ENCODE measurements around the gene MAD1L1. TPM values are rescaled to one million over a fixed set of nuclear protein-coding genes. Genes with fewer than 3 reads are reported as not detected.

MAD1L1 gene
- total RNA-seq, 1 donor from 2014 or later = 16.2 TPM

DNA sequence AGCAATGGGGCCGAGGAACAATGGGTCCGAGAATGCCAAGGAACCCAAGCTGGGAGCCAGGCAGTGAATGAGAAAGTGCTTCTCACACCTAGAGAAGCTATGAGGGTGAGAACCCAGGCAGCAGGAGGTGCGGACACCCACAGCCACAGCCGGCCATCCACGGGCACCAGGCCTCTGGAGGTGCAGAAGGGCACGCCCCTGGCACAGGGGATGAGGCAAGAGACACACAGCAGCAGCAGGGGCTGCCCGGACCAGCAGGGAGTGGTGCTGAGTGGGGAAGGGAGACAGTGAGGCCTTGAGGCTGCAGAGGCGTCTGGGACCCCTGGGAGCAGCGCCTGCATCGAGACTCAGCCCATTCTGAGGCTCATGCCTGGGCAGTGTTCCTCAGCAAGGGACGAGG is 135.3 kb downstream of the MAD1L1 start:
- intact Hi-C loops (cut with micrococcal nuclease) = no loop called here
- H3K4me3 ChIP-seq = no peak overlapping the region
- H3K9me3 ChIP-seq (replicated peaks) = no peaks in the 10 kb centered on the region
- DNase-seq = no peak
- TF ChIP-seq, protein P1, sequence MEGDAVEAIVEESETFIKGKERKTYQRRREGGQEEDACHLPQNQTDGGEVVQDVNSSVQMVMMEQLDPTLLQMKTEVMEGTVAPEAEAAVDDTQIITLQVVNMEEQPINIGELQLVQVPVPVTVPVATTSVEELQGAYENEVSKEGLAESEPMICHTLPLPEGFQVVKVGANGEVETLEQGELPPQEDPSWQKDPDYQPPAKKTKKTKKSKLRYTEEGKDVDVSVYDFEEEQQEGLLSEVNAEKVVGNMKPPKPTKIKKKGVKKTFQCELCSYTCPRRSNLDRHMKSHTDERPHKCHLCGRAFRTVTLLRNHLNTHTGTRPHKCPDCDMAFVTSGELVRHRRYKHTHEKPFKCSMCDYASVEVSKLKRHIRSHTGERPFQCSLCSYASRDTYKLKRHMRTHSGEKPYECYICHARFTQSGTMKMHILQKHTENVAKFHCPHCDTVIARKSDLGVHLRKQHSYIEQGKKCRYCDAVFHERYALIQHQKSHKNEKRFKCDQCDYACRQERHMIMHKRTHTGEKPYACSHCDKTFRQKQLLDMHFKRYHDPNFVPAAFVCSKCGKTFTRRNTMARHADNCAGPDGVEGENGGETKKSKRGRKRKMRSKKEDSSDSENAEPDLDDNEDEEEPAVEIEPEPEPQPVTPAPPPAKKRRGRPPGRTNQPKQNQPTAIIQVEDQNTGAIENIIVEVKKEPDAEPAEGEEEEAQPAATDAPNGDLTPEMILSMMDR (IDR thresholded peaks at IDR 0.05; ENCODE audit: borderline replicate concordance) = no peak
- no peaks in the 10 kb centered on the region for H3K36me3 ChIP-seq
- peaks cover 13% of the 10 kb centered on the region for H3K4me1 ChIP-seq
- H3K27ac ChIP-seq (replicated peaks) = no peak overlapping the region
- H3K27me3 ChIP-seq (ENCODE audit: low read depth) = no peaks in the 10 kb centered on the region

DNA sequence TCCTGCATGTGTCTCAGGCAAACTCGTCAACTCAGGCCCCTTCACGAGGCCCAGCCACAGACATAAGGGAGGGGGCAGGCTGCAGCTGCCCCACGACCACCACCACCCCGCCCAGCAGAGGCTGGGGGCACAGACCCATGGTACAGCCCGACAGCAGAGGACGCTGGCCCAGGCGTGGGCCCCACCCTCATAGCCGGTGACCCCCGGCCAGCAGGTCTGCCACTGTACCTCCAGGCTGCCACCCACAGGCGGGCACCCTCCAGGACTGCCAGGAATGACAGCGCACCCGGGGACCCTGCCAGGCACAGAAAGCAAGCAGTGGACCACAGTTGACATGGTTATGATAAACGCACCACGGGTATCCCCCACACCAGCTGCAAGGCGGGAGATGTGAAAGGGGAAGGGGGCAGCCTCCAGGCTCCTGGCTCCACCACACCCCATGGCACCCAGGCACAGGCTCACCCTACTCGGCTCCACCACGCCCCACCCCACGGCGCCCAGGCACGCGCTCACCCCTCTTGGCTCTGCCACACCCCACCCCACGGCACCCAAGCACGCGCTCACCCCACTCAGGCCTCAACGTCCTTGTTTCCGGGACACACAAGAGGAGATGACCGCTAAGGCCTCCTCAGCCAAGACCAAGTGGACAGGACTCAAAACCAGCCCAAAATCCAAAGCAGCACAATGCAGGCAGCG is 135.9 kb downstream of the MAD1L1 start:
- H3K27me3 ChIP-seq (ENCODE audit: low read depth) = no peaks in the 10 kb centered on the region
- no peaks in the 10 kb centered on the region for H3K36me3 ChIP-seq
- TF ChIP-seq, protein P1 (IDR thresholded peaks at IDR 0.05; ENCODE audit: borderline replicate concordance) = no peak
- no peak for DNase-seq
- intact Hi-C loops (cut with micrococcal nuclease) = no loop called here
- H3K9me3 ChIP-seq (replicated peaks) = no peaks in the 10 kb centered on the region
- no peak overlapping the region for H3K4me3 ChIP-seq
- H3K4me1 ChIP-seq = peaks cover 13% of the 10 kb centered on the region
- no peak overlapping the region for H3K27ac ChIP-seq (replicated peaks)

DNA sequence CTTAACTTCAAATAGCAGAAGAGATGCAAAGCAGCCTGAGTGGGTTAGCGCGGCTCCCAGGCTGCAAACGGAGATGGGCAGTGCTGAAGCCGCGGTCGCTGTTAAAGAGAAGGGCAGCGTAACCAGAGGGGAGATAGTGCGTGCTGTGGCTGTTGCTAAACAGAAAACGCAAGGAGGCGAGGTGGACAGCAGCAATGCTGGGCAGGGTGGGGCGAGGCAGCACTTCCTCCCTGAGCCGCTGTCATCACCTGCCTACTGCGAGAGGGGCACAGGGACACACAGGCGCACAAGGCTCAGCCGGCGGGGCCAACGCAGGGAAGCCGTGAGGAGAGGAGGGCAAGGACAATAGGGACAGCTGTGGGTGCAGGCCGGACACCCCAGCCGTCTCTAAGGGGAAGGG is 137.3 kb downstream of the MAD1L1 start:
- Histone ChIP-seq H3K36me3 (no peaks in the 10 kb centered on the region), H3K27me3 (ENCODE audit: low read depth) (no peaks in the 10 kb centered on the region), H3K4me3 (no peak overlapping the region), H3K4me1 (peaks cover 9% of the 10 kb centered on the region), H3K27ac (replicated peaks) (no peak overlapping the region), H3K9me3 (replicated peaks) (no peaks in the 10 kb centered on the region)
- intact Hi-C loops (cut with micrococcal nuclease) = no loop called here
- TF ChIP-seq, protein P1 (IDR thresholded peaks at IDR 0.05; ENCODE audit: borderline replicate concordance) = no peak
- no peak for DNase-seq

DNA sequence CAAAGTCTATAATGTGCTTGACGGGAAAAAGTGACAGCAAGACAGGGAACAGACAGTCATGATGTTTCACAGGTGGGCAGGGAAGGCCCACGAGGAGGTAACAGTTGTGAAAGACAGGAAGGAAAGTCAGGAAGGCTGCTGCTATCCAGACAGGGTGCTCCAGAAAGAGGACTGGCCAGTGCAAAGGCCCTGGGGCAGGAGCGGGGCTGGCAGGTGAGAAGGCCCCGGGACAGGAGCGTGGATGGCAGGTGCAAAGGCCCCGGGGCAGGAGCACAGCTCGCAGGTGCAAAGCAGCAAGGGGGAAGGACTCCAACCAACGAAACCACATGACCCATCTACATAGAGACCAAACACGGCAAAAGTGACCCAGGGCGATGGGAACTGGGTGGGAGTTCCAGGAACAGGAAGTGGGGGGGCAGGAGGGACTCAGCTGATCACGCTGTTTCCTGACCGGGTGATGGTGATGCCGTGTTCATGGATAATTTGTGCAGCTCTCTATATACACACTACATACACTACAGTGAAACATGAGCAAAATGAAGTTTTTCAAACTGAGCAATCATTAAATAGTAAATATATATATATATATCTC is 138.2 kb downstream of the MAD1L1 start:
- Histone ChIP-seq H3K4me1 (peaks cover under 1% of the 10 kb centered on the region), H3K4me3 (no peak overlapping the region), H3K36me3 (no peaks in the 10 kb centered on the region), H3K27ac (replicated peaks) (no peak overlapping the region), H3K27me3 (ENCODE audit: low read depth) (no peaks in the 10 kb centered on the region), H3K9me3 (replicated peaks) (no peaks in the 10 kb centered on the region)
- DNase-seq = no peak
- TF ChIP-seq, protein P1 (IDR thresholded peaks at IDR 0.05; ENCODE audit: borderline replicate concordance) = no peak
- intact Hi-C loops (cut with micrococcal nuclease) = no loop called here

DNA sequence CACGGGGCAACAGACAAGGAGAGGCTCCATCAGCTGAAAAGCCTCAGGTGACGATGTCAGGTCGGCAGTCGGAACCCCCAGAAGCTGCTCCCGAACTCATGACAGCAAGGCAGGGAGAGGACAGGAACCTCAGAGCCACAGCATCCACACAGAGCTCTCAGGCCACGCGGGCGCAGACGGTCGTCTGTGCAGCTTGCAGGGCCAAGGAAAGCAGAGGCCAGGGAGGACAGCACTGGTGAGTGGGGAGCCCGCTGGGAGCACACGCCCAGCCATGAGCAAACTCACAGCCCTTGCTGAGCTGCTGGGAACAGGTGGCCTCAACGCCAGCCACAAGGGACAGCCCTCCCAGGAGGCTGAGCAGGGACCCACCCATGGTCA is 138.9 kb downstream of the MAD1L1 start:
- intact Hi-C loops (cut with micrococcal nuclease) = no loop called here
- H3K36me3 ChIP-seq = no peaks in the 10 kb centered on the region
- TF ChIP-seq, protein P1 (IDR thresholded peaks at IDR 0.05; ENCODE audit: borderline replicate concordance) = no peak
- H3K27me3 ChIP-seq (ENCODE audit: low read depth) = no peaks in the 10 kb centered on the region
- DNase-seq = no peak
- no peak overlapping the region for H3K4me3 ChIP-seq
- no peaks in the 10 kb centered on the region for H3K4me1 ChIP-seq
- H3K9me3 ChIP-seq (replicated peaks) = no peaks in the 10 kb centered on the region
- H3K27ac ChIP-seq (replicated peaks) = no peak overlapping the region

Data from left ventricle myocardium inferior (tissue), 1 donor.